HG02840 (cell line): ENCODE results near the gene LACTBL1.

Experiments used
- ATAC-seq: cut with Tn5 transposase; IDR thresholded peaks from one replicate; pipeline ENCODE4 v1.9.1; 2021; ENCODE audit warnings: mild to moderate bottlenecking, moderate library complexity, moderate number of reproducible peaks; ENCODE audit not compliant: unreplicated experiment, low FRiP score

Gene LACTBL1

DNA sequence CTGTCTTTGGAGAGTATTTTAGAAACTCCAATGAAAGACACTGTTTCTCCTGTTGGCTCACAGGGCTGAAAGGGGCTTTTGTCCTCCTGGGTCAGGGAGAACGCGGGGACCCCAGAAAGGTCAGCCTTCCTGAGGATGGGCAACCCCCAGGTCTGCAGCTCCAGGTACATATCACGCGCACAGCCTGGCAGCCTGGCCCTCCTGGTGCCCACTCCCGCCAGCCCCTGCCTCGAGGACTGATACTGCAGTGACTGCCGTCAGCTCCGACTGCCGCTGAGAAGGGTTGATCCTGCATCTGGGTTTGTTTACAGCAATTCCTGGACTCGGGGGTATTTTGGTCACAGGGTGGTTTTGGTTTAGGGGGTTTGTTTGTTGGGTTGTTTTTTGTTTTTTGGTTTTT, 58.5 kb downstream of the LACTBL1 start:
- ATAC-seq = no peak

DNA sequence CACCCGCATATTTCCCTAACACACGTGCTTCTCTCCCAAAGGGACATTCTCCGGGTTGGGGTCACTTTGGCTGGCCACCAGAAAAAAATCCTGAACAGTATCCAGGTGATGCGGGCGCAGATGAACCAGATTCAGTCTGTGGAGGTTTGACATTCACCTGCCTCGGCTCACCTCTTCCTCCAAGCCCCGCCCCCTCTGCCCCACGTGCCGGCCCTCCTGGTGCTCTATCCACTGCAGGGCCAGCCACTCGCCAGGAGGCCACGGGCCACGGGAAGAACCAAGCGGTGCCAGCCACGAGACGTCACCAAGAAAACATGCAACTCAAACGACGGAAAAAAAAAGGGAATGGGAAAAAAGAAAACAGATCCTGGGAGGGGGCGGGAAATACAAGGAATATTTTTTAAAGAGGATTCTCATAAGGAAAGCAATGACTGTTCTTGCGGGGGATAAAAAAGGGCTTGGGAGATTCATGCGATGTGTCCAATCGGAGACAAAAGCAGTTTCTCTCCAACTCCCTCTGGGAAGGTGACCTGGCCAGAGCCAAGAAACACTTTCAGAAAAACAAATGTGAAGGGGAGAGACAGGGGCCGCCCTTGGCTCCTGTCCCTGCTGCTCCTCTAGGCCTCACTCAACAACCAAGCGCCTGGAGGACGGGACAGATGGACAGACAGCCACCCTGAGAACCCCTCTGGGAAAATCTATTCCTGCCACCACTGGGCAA, 59.1 kb downstream of the LACTBL1 start:
- no peak for ATAC-seq

DNA sequence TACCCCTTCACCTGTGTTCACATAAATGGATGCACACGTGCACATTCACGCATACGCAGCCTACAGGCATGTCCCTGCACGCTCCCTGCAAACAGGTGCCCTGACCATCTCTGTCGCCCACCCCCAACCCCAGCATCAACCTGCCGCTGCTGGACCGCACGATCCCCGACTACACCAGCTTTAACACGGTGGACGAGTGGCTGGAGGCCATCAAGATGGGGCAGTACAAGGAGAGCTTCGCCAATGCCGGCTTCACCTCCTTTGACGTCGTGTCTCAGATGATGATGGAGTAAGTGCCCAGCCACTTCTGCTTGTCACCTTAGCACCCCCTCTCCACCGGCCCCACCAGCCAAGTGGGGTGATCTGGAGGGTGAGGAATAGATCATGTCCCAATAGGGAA, 60.4 kb downstream of the LACTBL1 start:
- ATAC-seq = no peak

DNA sequence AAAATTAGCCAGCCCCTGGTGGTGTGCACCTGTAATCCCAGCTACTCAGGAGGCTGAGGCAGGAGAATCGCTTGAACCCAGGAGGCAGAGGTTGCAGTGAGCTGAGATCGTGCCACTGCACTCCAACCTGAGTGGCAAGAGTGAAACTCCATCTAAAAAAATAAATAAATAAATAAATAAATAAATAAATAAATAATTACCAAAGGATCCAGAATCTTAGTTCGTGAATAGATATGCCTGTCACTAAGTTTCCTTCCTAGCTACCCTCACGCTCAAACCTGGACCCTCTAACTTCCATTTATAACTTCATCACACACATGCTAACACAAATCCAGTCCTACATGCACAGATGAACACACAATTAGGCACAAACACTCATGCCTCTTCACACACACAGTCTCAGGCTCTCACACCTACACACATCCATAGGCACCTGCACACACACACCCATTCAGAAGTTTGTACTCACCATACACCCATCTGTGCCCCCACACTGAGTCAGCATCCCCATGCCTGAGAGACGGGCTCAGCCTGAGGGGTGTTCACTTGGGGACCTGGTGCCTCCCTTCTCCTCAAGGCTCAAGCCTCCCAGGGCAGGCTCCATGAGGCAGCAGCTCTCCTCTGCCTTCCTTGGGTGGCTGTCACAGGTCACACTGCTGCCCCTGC, 61.5 kb downstream of the LACTBL1 start:
- ATAC-seq = no peak

DNA sequence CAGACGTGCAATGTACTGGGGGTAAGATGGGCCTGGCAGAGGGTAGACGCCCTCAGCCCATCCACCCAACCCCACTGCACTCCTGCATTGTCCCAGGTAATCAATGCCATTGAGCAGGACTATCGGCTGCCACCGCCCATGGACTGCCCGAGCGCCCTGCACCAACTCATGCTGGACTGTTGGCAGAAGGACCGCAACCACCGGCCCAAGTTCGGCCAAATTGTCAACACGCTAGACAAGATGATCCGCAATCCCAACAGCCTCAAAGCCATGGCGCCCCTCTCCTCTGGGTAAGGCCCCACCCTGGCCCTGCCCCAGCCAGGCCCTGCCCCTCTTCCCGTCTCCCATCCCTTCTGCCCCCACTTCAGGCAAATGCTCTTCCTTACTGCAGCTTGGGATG, 62.4 kb downstream of the LACTBL1 start:
- no peak for ATAC-seq

DNA sequence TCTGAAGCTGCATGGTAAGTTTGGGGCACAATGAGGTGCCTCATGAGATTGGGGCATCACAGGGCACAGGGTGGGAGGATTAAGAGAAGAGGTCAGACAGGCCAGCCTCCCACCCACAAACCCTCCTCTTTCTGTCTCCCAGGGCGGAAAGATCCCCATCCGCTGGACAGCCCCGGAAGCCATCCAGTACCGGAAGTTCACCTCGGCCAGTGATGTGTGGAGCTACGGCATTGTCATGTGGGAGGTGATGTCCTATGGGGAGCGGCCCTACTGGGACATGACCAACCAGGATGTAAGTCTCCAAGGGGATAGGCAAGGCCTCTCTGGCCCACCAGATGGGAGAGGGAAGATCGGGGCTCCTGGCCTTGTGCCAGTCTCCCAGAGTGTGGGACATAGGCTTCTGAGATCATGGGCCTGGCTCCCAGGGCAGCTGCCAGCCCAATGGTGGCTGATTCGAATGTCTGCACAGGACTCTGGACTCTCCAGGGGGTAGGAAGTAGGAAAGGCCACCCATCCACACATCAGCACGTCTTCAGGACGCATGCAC, 63.7 kb downstream of the LACTBL1 start:
- no peak for ATAC-seq

DNA sequence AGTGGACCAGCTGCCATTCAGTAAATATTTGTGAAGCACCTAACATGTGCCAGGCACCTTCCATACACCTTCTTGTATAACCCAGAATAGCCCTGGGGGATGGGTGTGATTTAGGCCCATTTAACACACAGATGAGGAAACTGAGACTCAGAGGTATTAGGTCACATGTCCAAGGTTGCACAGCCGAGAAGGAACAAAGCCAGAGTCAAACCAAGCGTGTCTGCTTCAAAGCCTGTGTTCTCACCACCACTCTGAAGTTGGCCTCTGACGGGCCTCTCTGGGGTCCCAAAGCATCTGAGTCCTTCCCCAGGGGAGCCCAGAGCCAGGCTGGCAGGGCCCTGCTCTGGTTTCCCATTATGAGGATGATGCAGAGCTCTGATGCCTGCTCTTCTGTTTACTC, 65.1 kb downstream of the LACTBL1 start:
- no peak for ATAC-seq

DNA sequence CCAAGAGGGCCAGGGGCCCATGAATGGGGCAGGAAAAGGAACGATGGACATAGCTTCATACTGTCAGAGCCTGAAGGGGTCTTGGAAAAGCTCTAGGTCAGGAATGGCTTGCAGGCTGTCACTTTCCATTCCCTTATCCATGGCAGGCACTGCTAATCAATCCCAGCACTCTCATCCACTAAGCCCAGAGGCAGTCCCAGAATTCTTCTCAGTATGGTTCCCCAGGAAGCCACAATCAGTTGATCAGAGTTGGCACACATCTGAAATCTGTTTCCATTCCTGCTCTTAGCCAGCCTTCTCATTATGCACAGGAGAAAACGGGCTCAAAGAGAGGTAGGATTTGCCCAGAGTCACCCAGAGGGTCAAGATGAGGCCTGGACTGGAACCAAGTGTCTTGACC, 65.7 kb downstream of the LACTBL1 start:
- no peak for ATAC-seq

DNA sequence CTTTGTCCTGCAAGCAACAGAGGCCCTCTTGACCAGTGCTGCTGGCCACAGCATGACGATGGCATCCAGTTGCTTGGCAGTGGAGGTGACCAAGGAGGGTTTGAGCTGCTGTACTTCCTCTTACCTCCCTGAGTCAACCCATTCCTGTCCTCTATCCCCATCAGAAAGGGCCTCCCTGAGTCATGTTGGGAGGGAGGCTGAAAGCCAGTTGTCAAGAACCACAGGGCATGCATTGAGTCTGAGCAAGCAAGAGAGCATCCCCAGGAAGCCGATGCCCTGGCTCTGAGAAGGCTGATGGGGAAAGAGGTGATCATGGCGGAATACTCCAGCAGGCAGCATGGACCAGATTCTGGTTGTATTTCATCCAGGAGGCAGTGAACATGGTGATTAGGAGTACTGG, 69.6 kb downstream of the LACTBL1 start:
- no peak for ATAC-seq
